H1 (cell line): ENCODE data around the gene PLPPR4. TPM values are rescaled to one million over a fixed set of nuclear protein-coding genes. Genes with fewer than 3 reads are reported as not detected.

Experiments
- CHD2 ChIP-seq: IDR thresholded peaks from 2 replicates; pipeline ENCODE4 v1.6.1; 2012; ENCODE audit warnings: low read length, improper control_type of control experiment
- EP300 ChIP-seq, 2 experiments: IDR thresholded peaks; 1 replicate in 1 of 2; 2 replicates in 1 of 2; pipeline ENCODE4 v1.6.1; 2011 to 2012; ENCODE audit warnings: low read depth in 2 of 2, low read length in 2 of 2, mild to moderate bottlenecking in 2 of 2, borderline replicate concordance in 1 of 2, inconsistent platforms in 1 of 2, moderate library complexity in 1 of 2
- JUN ChIP-seq: IDR thresholded peaks from 2 replicates; pipeline ENCODE4 v1.6.1; 2011; ENCODE audit warnings: low read depth, mild to moderate bottlenecking, improper control_type of control experiment, low read length
- PHF8 ChIP-seq: fragments of 200-600 bp; sonication (generic); conservative IDR thresholded peaks from 2 replicates; pipeline ENCODE4 v1.7.1; 2012; ENCODE audit warnings: low read depth, mild to moderate bottlenecking, inconsistent platforms, low read length, moderate library complexity
- SRF ChIP-seq: IDR thresholded peaks from 2 replicates; pipeline ENCODE4 v1.6.1; 2011; ENCODE audit warnings: mild to moderate bottlenecking, low read depth, low read length, moderate library complexity
- polyA plus RNA-seq, 7 experiments: library from polyadenylated mRNA; depleted of rRNA in 3 of 7; stranded (reverse) in 5 of 7; unstranded in 2 of 7; fragments of >200 nt in 5 of 7; fragments of 200-250 nt in 2 of 7; gene quantifications; 1 replicate in 5 of 7; 2 replicates in 1 of 7; 4 replicates in 1 of 7; pipeline versions ENCODE4 v1.2.1 to v1.2.3, GENCODE V29; 2011 to 2013; ENCODE audit warnings: missing spikeins in 2 of 7, mixed read lengths in 2 of 7
- total RNA-seq: library from RNA; stranded (reverse); fragmentation: NEBNext Ultra II Directional; extraction: Animal tissue kit (Norgen Biotek cat#: 25700); gene quantifications from 2 replicates; pipeline ENCODE4 v1.2.1, GENCODE V29; 2021

The PLPPR4 gene
- total and polyA plus RNA-seq, 2 of the 8 experiments (the other 6 are each of a cell fraction or from before 2014, with no cell fraction given): 0.74 to 2.2 TPM

- peak in 1 of 2 experiments; percentile 70; a peak in 1 of 3 replicates for TF ChIP-seq EP300 (IDR thresholded peaks at IDR 0.05; ENCODE audit: borderline replicate concordance in 1 of 2, low read depth in 2 of 2, low read length in 2 of 2)
- TF ChIP-seq CHD2: no peak
- TF ChIP-seq SRF: no peak
- TF ChIP-seq JUN: no peak
- 0 out of 2 replicates have a peak, but pooled peaks have one; percentile 47 for TF ChIP-seq PHF8
These were observed at the start of gene PLPPR4 (continued) for GRCh38 chr1:99264201-99265021.
